Measurements from ENCODE around the gene RSRC2.
"Not testable (repeated sequence)": the region's sequence is repeated elsewhere in the genome, so short reads cannot be mapped to it uniquely, and the experiment has no call there.

Gene RSRC2

DNA sequence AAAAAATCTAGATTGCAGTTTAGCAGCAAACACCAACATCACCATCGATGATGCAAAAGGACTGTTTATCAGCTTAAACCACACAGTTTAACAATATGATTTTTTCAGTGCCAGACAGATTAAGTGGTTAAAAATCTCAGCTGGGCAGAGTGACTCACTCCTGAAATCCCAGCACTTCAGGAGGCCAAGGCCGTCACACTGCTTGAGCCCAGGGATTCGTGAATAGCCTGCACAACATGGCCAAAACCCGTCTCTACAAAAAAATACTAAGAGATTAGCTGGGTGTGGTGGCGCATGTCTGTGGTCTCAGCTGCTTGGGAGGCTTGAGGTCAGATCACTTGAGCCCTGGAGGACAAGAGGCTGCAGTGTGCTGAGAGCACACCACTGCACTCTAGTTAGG lies 8.9 kb downstream of the RSRC2 start:
- DNase-seq (ENCODE audit: low read depth) = peak; percentile 89

DNA sequence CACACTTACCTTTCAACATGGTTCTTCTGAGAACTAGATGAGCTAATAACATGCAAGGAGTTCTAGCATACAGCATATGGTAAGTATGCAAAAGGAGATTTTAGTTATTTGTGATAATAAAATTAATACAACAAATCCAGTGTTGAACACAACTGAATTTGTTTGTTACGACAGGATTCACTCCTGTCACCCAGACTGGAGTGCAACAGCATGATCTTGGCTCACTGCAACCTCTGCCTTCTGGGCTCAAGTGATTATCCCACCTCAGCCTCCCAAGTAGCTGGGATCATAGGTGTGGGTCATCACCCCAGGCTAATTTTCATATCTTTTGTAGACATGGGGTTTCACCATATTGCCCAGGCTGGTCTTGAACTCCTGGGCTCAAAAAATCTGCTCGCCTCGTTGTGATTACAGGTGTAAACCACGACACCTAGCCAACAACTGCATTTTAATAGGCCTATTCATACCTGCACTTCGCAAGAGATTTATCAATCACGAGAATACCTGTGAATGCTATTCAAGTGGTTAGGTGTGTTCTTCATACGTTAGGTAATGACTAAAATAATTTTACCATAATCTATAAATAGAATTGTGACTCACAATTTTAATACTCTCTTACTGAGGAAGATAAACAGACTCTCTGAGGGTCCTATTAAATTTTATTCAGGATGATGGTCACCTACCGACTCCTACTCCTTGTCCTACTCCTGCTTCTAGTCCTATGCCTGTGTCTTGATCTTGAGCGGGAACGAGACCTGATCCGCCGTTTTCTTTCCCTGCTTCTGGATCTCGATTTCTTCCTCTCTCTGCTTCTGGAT lies 10.0 kb downstream of the RSRC2 start:
- DNase-seq (ENCODE audit: low read depth) = no peak

DNA sequence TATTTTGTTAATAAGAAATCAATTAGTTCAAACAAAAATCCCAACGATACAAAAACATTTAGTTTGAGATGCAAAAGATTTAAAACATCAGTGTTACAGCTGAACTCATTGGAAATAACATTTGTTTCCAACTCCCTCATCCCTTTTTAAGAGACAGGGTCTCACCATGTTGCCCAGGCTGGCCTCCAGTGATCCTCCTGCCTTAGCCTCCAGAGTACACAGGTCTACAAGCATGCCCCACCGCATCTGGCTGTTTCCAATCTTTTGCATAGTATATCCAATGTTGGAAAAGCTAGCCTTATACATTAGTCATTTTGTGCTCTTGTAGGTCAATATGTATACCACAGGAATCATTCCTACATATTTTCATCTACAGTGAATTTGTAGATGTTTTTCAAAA lies 11.5 kb downstream of the RSRC2 start:
- no peak for DNase-seq (ENCODE audit: low read depth)

DNA sequence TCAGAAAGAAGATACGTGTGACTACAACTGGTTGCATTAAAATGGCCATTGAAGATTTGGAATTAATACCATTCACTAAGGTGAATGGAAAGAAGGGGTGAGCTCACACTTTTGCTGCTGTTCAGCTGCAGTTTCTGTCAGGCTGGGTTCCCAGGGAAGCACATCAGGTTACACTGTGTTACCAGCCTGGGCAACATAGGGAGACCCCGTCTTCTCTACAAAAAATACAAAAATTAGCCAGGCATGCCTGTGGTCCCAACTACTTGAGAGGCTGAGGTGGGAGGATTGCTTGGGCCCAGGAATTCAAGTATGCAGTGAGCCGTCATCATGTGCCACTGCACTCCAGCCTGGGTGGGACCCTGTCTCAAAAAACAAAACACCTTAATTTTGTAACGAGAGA lies 13.1 kb downstream of the RSRC2 start:
- no peak for DNase-seq (ENCODE audit: low read depth)

DNA sequence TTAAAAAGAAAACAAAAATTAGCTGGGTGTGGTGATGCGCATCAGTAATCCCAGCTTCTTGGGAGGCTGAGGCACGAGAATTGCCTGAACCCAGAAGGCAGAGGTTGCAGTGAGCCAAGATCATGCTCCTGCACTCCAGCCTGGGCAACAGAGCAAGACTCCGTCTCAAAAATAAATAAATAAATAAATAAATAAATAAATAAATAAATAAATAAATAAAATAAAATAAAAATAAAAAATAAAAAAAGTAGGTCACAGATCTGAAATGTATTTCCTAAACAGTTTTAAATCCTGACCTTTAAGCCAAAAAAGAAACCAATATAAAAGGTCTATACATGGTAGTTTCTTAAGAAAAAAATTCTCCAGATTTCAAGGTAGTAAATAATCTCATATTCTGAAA lies 13.7 kb downstream of the RSRC2 start:
- DNase-seq (ENCODE audit: low read depth) = not testable (repeated sequence)

DNA sequence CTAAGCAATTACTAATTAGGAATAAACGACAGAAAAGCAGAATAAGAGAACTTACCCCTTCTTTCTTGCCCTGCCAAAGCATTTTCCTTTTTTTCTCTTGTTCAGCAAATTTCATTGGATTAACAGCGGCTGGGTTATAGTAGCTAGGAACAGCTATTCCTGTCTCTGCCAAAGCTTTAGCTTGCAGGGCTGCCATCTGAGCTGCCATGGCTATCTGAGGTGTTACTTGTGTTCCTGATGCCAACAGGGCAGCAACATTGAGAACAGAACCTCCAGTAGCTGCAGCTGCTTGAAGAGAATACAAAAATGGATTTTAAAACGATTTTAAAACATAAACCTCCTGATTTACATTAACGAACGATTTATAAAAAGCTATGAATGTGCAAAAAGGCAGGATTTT lies 18.6 kb downstream of the RSRC2 start:
- DNase-seq (ENCODE audit: low read depth) = no peak

DNA sequence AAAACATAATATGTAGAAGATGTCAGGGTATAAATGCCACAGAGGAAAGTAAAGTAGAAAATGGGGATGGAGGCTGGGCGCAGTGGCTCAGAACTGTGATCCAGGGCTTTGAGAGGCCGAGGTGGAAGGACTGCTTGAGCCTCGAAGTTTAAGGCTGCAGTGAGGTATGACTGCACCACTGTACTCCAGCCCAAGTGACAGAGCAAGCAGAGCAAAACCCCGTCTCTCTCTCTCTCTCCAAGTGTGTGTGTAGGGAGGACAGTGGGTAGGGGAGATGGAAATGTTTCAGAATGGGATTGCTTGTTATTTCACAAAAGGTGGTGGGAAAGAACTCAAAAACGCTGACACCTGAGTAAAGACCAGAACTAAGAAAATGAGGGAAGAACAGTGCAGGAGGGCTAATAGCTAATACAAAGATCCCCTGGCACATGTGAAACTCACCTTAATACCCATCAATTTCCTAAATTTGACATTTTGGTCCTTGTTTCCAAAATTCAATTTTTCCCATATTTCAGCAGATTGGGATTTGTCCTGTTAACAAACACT lies 20.3 kb downstream of the RSRC2 start:
- DNase-seq (ENCODE audit: low read depth) = no peak

DNA sequence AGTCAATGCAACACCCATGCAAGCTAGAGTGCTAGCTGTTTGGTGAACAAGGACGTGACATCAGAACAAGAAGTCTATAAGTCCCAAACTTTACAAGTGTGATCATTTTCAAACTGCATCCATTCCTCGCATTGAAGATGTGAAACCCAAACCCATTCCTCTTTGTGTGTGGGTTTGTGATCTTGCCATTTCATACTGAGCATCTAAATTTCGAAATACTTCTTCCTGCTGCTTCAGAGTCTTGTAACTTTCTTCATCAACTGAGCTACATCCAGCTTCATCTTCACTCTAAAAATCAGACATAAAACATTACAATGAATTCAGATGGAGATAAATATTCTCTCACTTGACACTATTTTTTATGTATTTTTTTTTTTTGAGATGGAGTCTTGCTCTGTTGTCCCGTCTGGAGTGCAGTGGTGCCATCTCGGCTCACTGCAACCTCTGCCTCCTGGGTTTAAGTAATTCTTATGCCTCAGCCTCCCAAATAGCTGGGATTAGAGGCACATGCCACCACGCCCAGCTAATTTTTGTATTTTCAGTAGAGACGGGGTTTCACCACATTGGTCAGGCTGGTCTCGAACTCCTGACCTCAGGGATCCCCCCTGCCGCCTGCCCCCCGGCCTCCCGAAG lies 21.2 kb downstream of the RSRC2 start:
- no peak for DNase-seq (ENCODE audit: low read depth)

DNA sequence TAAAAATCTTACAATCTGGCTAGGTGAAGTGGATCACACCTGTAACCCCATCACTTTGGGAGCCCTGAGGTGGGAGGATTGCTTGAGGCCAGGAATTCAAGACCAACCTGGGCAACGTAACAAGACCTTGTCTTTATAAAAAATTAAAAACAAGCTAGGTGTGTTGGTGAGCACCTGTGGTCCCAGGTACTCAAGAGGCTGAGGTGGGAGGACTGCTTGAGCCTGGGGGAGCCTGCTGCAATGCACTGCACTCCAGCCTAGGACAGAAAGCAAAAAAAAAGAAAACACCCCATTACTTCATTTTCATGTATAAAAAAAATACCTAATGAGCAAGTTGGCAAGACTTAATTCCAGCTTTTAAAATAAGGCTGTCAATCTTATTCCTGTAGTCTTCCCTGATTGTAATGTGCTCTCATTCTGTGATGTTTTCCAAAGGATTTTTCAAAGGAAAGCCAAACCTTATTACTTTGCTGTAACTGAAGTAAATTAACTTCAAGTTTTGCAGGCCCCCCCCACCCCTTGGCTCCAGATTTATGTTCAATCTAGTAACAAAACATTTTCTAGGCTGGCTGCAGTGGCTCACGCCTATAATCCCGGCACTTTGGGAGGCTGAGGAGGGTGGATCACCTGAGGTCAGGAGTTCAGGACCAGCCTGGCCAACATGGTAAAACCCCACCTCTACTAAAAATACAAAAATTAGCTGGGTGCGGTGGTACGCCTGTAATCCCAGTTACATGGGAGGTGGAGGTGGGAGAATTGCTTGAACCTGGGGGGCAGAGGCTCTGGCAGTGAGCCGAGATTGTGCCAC lies 22.7 kb downstream of the RSRC2 start:
- DNase-seq (ENCODE audit: low read depth) = no peak

DNA sequence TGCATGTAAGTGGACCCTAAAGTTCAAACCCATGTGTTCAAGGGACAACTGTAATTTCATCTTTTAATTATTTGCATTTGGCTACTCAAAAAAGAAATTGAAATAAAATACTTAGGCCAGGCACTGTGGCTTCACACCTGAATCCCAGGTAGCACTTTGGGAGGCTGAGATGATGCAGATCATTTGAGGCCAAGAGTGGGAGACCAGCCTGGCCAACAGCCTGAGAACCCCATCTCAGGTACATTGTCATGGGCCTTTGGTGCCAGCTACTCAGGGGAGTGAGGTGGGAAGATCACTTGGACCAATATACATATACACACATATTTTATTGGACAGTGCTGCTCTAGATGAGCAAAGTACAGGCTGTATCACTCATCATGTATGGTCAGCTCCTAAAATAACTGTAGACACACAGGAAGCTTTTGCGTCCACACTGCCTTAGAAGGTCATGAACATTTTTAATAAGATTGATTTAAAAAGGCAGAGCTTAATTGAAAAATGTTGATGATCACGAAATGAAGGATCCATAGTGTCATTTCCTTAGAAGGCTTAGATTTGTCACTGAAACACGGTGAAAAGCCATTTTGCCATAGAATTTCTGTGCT lies 23.5 kb downstream of the RSRC2 start:
- DNase-seq (ENCODE audit: low read depth) = no peak

DNA sequence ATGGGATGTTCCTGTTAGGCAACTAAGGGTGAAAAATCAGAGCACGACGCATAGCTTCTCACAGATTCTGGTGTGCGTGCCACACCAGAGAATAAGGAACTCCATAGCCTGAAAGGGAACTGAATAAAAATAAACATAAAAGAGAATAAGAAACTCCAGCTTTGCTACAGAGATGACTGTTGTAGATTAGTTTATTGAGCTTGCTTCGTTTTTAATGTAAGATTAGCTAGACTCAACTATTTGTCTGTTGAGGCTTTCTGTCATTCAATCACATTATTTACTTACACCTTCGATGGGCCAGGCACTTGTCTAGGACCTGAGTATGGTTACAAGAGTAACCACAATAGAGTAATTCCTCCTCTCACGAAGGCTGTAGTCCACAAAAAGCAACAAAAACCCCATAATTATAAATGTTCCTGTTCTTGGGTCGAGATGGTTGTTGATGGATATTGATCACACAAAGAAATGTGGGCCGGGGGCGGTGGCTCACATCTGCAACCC lies 25.2 kb downstream of the RSRC2 start:
- no peak for DNase-seq (ENCODE audit: low read depth)

DNA sequence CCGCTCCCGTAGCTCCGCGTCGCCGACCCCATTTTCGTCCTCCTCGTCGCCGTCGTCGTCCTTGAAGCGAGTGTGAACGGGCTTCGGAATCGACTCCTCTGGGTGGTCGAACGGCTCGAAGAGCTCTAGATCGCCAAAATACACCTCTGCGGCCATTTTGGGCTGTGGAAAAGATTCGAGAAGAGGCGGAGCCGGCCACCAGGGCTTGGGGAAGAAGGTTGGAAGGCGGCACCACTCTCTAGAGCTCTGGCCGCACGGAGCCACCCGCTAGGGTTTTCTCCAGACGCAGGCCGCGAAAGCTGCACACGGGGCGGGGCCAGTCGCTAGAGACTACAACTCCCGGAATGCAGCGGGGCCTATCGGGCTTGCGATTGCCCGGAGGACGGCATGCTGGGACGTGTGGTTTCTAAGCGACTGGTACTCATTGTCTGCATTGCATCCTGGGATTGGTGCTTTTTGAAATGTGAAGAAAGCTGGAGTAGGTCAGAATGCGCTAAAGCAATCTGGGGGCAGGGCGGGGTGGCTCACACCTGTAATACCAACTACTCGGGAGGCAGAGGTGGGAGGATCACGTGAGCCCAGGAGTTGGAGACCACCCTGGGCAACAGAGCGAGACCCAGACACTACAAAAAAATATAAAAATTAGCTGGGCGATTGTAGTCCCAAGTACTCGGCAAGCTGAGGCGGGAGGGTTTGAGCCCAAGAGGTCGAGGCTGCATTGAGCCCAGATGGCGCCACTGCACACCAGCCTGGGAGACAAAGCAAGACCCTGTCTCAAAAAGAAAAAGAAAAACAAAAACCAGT lies 25.8 kb downstream of the RSRC2 start, which contains the start of gene ZCCHC8:
ZCCHC8 (minus strand) TSS at position 248 of the 804 bp plus-strand sequence; CDS start at position 156, 92 bp downstream.
- DNase-seq (ENCODE audit: low read depth) = peak; percentile 96

DNA sequence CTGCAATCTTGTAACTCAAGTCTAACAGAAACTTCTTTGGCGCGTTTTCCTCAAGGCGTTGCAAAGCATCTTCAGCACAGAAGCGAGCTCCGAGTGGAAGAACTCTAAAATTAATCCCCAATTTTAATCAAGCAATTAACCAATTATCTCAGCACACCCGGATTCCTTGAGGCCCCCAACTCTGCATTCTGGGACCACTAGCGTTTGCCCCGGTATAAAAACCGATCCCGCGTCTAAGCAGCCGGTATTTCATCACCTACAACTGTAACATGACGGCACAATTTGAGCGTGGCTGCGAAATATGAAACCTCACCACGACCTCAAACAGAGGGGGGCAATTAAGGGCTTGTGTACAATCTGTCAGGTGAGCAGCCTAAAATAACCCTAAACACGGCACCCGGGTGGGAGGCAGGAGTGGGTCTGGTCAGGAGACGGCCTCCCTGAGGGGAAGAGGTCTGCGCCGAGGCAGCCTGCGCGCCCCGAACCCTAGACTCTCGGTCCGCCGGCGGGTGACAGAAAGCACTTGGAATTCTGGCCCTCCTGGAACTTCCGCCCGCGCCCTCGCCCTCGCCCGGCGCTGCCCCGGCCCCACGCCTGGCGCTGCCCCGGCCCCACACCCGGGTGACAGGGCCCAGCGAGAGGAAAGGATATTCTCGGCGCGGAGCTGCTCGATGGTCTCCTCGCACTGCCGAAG lies 26.6 kb downstream of the RSRC2 start:
- peak; percentile 38 for DNase-seq (ENCODE audit: low read depth)

DNA sequence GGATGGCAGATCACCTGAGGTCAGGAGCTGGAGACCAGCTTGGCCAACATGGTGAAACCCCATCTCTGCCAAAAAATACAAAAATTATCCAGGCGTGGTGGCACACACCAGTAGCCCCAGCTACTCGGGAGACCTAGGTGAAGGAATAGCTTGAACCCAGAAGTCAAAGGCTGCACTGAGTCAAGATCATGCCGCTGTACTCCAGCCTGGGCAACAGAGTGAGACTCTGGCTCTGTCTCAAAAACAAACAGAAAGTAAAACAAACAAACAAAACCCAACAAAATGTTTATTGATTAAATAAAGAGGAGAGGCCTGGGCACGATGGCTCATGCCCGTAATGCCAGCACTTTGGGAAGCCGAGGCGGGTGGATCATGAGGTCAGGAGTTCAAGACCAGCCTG lies 31.5 kb downstream of the RSRC2 start:
- no peak for DNase-seq (ENCODE audit: low read depth)

DNA sequence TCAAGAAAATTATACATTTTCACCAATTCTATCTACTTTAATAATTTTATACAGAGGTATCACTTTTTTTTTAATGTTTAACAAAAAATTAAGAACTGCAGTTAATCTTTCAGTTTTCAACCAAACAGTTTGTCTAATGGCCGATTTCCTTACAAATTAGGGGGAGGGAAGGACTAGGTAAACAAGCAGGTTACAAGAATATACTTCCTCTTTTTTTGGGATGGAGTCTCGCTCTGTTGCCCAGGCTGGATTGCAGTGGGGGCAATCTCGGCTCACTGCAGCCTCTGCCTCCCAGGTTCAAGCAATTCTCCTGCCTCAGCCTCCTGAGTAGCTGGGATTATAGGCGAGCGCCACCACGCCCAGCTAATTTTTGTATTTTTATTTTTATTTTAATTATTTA lies 33.5 kb downstream of the RSRC2 start:
- not testable (repeated sequence) for DNase-seq (ENCODE audit: low read depth)

DNA sequence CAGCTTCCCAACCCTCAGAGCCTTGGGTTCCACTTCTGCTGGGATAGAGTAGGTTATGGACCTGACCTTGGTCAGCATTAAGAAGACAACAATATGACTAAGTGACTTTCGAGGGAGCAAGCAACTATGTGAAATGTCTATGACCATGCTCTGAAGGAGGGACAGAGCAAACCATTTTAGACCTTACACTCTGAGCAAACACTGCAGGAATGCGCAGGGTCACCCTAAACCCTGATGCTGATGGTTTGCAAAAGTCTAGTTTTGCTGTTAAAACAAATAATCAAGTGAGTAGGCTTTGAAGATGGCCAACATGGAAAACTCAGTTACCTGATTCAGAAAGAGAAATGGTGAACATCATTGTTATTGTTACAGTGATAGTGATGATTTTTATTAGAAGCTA lies 34.7 kb downstream of the RSRC2 start:
- DNase-seq (ENCODE audit: low read depth) = no peak

DNA sequence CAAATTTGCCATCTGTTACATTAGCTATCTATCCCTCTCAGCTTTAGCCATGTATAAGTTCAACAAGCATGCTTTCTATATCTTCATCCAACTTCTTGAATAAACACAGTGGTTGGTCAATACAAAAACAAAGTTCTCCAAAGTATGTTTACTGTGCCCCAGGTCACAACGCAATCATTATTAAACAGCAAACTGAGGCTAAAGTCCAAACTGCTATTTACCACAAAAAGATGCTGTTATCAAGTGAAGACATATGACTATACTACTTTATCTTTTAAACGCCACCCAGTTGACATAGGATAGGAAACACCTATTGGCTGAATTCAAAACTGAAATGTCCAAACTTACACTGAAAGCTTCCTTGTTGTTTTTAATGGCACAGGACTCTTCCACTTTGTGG lies 37.7 kb downstream of the RSRC2 start:
- DNase-seq (ENCODE audit: low read depth) = no peak

DNA sequence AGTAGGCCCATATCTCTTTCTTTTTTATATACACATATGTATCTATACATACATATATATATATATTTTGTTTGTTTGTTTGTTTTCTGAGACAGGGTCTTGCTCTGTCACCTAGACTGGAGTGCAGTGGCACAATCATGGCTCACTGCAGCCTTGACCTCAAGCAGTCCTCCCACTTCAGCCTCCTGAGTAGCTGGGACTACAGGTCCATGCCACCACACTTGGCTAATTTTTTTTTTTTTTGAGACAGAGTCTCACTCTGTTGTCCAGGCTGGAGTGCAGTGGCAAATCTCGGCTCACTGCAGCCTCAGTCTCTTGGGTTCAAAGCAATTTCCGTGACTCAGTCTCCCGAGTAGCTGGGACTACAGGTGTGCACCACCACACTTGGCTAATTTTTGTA lies 38.9 kb downstream of the RSRC2 start:
- DNase-seq (ENCODE audit: low read depth) = not testable (repeated sequence)

DNA sequence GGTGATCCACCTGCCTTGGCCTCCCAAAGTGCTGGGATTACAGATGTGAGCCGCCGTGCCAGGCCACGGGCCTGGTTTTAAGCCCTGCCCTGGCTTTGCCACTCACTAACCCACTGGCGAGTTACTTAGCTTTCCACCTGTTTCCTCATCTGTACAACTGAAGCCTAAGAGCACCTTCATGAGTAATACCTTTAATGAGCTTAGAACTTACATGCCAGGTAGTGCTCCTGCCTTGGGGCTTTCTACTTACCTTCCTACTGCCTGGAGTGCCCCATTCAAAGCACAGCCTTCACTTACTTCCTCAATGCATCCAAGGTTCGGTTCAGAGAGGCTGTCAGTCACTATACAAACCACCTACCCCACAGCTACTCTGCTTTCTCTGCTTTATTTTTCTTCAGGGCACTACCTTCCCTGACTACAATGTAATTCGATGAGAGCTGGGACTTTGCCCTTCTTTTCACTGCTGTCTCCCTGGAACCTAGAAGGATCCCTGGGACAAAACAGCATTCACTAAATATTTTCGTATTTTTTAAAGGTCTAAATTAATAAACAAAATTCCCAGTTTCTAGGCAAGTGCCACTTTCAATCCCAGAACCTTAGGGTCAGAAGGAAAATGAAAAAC lies 39.8 kb downstream of the RSRC2 start:
- DNase-seq (ENCODE audit: low read depth) = no peak

DNA sequence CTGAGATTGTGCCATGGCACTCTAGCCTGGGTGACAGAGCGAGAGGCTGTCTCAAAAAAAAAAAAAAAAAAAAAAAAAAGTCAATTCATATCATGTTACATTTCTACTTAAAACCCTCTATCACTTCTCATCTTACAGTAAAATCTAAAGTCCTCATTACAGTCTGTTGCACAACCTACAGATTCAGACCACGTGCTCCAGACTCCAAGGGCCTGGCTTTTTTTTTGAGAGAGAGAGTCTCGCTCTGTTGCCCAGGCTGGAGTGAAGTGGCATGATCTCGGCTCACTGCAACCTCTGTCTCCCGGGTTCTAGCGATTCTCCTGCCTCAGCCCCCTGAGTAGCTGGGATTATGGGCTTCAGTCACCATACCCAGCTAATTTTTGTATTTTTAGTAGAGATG lies 40.4 kb downstream of the RSRC2 start:
- not testable (repeated sequence) for DNase-seq (ENCODE audit: low read depth)

Data from stromal cell of bone marrow (primary cell).